GM23248 (cell line): ENCODE results near the gene NDUFS1.

ENCODE experiments used
- EZH2 ChIP-seq: fragments of 200-600 bp; sonication (generic); IDR thresholded peaks from 2 replicates; pipeline ENCODE4 v1.6.1; 2018; ENCODE audit warnings: antibody characterized with exemption, mild to moderate bottlenecking; ENCODE audit not compliant: insufficient read depth, poor library complexity, severe bottlenecking
- EZH2phosphoT487 ChIP-seq: fragments of 200-600 bp; sonication (generic); IDR thresholded peaks from 2 replicates; pipeline ENCODE4 v1.6.1; 2018; ENCODE audit warnings: antibody characterized with exemption, moderate library complexity, mild to moderate bottlenecking, low read depth; ENCODE audit not compliant: insufficient read depth

GRCh38 chr2:206108713-206109112, 50.5 kb downstream of the NDUFS1 start:
- TF ChIP-seq EZH2 (no peak), EZH2phosphoT487 (no peak)
